Esophagus muscularis mucosa (tissue), 4 donors: ENCODE measurements around the gene AJAP1. TPM values are rescaled to one million over a fixed set of nuclear protein-coding genes. Genes with fewer than 3 reads are reported as not detected.

ENCODE experiments used
- DNase-seq: peaks from one replicate; pipeline ENCODE4 v3.0.0-alpha.2; 2017; ENCODE audit errors: extremely low spot score
- H3K27ac ChIP-seq, 4 donors: fragments of 200-600 bp; sonication (generic); replicated peaks in 1 of 4; 1 replicate in 3 of 4; 2 replicates in 1 of 4; pipeline ENCODE4 v1.5.1; 2016 to 2019; ENCODE audit warnings: mild to moderate bottlenecking in 1 of 4
- H3K27me3 ChIP-seq, 4 donors: fragments of 200-600 bp; sonication (generic); one replicate each; pipeline versions ENCODE4 v1.5.1 to v1.6.0; 2016 to 2019
- H3K36me3 ChIP-seq, 4 donors: fragments of 200-600 bp; sonication (generic); one replicate each; pipeline ENCODE4 v1.5.1; 2016 to 2019
- H3K4me1 ChIP-seq, 4 donors: fragments of 200-600 bp; sonication (generic); one replicate each; pipeline ENCODE4 v1.5.1; 2016 to 2019
- H3K4me3 ChIP-seq, 4 donors: fragments of 200-600 bp; sonication (generic); 1 replicate in 2 of 4; 2 replicates in 2 of 4; pipeline ENCODE4 v1.5.1; 2016 to 2019; ENCODE audit warnings: mild to moderate bottlenecking in 4 of 4, moderate library complexity in 1 of 4
- H3K9me3 ChIP-seq, 4 donors: fragments of 200-600 bp; sonication (generic); 1 replicate in 3 of 4; 2 replicates in 1 of 4; pipeline ENCODE4 v1.5.1; 2016 to 2019
- CTCF ChIP-seq, 3 experiments: fragments of 200-600 bp in 2 of 3; fragments of 450-650 bp in 1 of 3; sonication (generic) in 2 of 3; IDR thresholded peaks; one replicate each; pipeline ENCODE4 v1.5.1; 2017 to 2019; ENCODE audit warnings: antibody characterized with exemption in 3 of 3, mild to moderate bottlenecking in 2 of 3, moderate library complexity in 1 of 3
- EP300 ChIP-seq: sonication (generic); formaldehyde crosslinking; IDR thresholded peaks from one replicate; pipeline ENCODE4 v1.6.1; 2017; ENCODE audit warnings: antibody characterized with exemption
- POLR2A ChIP-seq: fragments of 450-650 bp; IDR thresholded peaks from one replicate; pipeline ENCODE4 v1.6.1; 2017; ENCODE audit warnings: antibody characterized with exemption, moderate library complexity, mild to moderate bottlenecking, low read depth
- POLR2AphosphoS5 ChIP-seq, 2 donors: sonication (generic); formaldehyde crosslinking; IDR thresholded peaks; one replicate each; pipeline ENCODE4 v1.6.1; 2017; ENCODE audit warnings: antibody characterized with exemption in 2 of 2
- WGBS: methylation state at CpG from one replicate; pipeline ENCODE4 v1.1.5; 2018; 5-methylcytosine and 5-hydroxymethylcytosine counted together
- intact Hi-C: fragments of 100-400 bp; cut with DNase I; formaldehyde crosslinking; loops from one replicate; pipeline ENCODE4 v1.15.1; 2023
- total RNA-seq, 4 donors: library from RNA; depleted of rRNA; stranded (reverse); fragments of >200 nt; gene quantifications; one replicate each; pipeline versions ENCODE4 v1.1.0 to v1.2.1, GENCODE V29; 2016

The AJAP1 gene
- total RNA-seq, 4 donors from 2014 or later = 0.40 to 0.84 (median 0.54) TPM

- H3K4me1 ChIP-seq = peaks cover 0 to 6% (median 4%) of the 10 kb centered on the region in 4 donors
- no peak overlapping the region for H3K27ac ChIP-seq
- no peak for TF ChIP-seq CTCF (IDR thresholded peaks at IDR 0.05)
- no peaks in the 10 kb centered on the region for H3K36me3 ChIP-seq
- 87% methylated on average over 9 of the region's 14 CpGs for WGBS
- DNase-seq = no peak
- H3K4me3 ChIP-seq = no peak overlapping the region
- peaks cover 0 to 24% (median 0%) of the 10 kb centered on the region in 4 donors for H3K27me3 ChIP-seq
- intact Hi-C loops = no loop called here
- H3K9me3 ChIP-seq = no peaks in the 10 kb centered on the region
These were observed 127.2 kb downstream of the AJAP1 start for GRCh38 chr1:4781646-4782045.

GRCh38 chr1:4784761-4785160 lies 130.4 kb downstream of the AJAP1 start:
- no peak for TF ChIP-seq POLR2AphosphoS5 (IDR thresholded peaks at IDR 0.05)
- WGBS = 93% methylated on average over 17 of the region's 17 CpGs
- H3K36me3 ChIP-seq = no peaks in the 10 kb centered on the region
- no peaks in the 10 kb centered on the region for H3K9me3 ChIP-seq
- peaks cover 0 to 18% (median 0%) of the 10 kb centered on the region in 4 donors for H3K27me3 ChIP-seq
- intact Hi-C loops = no loop called here
- H3K4me1 ChIP-seq = no peaks in the 10 kb centered on the region
- H3K4me3 ChIP-seq = no peak overlapping the region
- no peak overlapping the region for H3K27ac ChIP-seq
- DNase-seq = no peak

GRCh38 chr1:4786055-4786454 lies 131.6 kb downstream of the AJAP1 start:
- H3K9me3 ChIP-seq = no peaks in the 10 kb centered on the region
- no peak overlapping the region for H3K4me3 ChIP-seq
- no peak overlapping the region for H3K27ac ChIP-seq
- WGBS = 80% methylated on average over 8 of the region's 8 CpGs
- intact Hi-C loops = no loop called here
- no peak for TF ChIP-seq CTCF (IDR thresholded peaks at IDR 0.05)
- H3K36me3 ChIP-seq = no peaks in the 10 kb centered on the region
- no peak for DNase-seq
- H3K27me3 ChIP-seq = peaks cover 0 to 18% (median 0%) of the 10 kb centered on the region in 4 donors
- H3K4me1 ChIP-seq = no peaks in the 10 kb centered on the region

- no peak for TF ChIP-seq POLR2A
- no peak for TF ChIP-seq EP300
- TF ChIP-seq POLR2AphosphoS5 (IDR thresholded peaks at IDR 0.05) = no peak
- no peak for TF ChIP-seq CTCF (IDR thresholded peaks at IDR 0.05)
- no peaks in the 10 kb centered on the region for H3K36me3 ChIP-seq
- intact Hi-C loops = no loop called here
- peaks cover 0 to 8% (median 0%) of the 10 kb centered on the region in 4 donors for H3K27me3 ChIP-seq
- no peak overlapping the region for H3K27ac ChIP-seq
- no peaks in the 10 kb centered on the region for H3K9me3 ChIP-seq
- H3K4me1 ChIP-seq = no peaks in the 10 kb centered on the region
- WGBS = 74% methylated on average over 1 of the region's 5 CpGs
- no peak for DNase-seq
- H3K4me3 ChIP-seq = no peak overlapping the region
These were observed 133.1 kb downstream of the AJAP1 start for GRCh38 chr1:4787551-4787950.

GRCh38 chr1:4792565-4792964 lies 138.2 kb downstream of the AJAP1 start:
- Histone ChIP-seq H3K4me3 (no peak overlapping the region), H3K4me1 (no peaks in the 10 kb centered on the region), H3K27ac (no peak overlapping the region), H3K27me3 (peaks cover 0 to 13% (median 0%) of the 10 kb centered on the region in 4 donors), H3K9me3 (peaks cover 0 to 16% (median 0%) of the 10 kb centered on the region in 4 donors), H3K36me3 (no peaks in the 10 kb centered on the region)
- intact Hi-C loops = no loop called here
- WGBS = 63% methylated on average over 4 of the region's 4 CpGs
- DNase-seq = no peak
- no peak for TF ChIP-seq POLR2A
- TF ChIP-seq POLR2AphosphoS5 (IDR thresholded peaks at IDR 0.05) = no peak
- TF ChIP-seq EP300 = no peak
- no peak for TF ChIP-seq CTCF (IDR thresholded peaks at IDR 0.05)
